Measurements from ENCODE around the gene BID. TPM values are rescaled to one million over a fixed set of nuclear protein-coding genes. Genes with fewer than 3 reads are reported as not detected.
"Not testable (repeated sequence)": the region's sequence is repeated elsewhere in the genome, so short reads cannot be mapped to it uniquely, and the experiment has no call there.

The BID gene
- total RNA-seq, 1 donor from 2014 or later: 36.4 TPM

DNA sequence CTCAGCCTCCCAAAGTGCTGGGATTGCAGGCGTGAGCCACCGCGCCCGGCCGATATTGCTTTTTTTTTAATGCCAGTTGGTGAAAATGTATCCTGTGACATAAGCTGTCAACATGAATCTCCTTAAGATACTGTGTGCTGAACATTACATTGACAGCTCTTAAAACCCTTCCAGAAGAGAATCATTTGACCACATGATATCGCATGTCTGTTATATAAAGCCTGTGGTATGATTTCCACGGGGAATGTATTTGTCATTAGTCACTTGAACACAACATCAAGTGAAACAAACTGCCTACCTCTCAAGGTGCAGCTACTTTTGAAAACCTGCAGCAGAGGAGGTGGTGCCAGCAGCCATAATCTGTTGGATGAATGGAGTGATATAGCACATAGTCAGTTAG is 68.7 kb downstream of the BID start:
- H3K9me3 Mint-ChIP-seq: no peaks in the 10 kb centered on the region
- peaks cover 6% of the 10 kb centered on the region for H3K4me1 Mint-ChIP-seq (ENCODE audit: unreplicated experiment)
- H3K4me3 Mint-ChIP-seq: no peak overlapping the region
- peak overlapping the region; percentile 36 for H3K27ac Mint-ChIP-seq
- H3K36me3 Mint-ChIP-seq: peaks cover 16% of the 10 kb centered on the region
- TF ChIP-seq, protein P1, sequence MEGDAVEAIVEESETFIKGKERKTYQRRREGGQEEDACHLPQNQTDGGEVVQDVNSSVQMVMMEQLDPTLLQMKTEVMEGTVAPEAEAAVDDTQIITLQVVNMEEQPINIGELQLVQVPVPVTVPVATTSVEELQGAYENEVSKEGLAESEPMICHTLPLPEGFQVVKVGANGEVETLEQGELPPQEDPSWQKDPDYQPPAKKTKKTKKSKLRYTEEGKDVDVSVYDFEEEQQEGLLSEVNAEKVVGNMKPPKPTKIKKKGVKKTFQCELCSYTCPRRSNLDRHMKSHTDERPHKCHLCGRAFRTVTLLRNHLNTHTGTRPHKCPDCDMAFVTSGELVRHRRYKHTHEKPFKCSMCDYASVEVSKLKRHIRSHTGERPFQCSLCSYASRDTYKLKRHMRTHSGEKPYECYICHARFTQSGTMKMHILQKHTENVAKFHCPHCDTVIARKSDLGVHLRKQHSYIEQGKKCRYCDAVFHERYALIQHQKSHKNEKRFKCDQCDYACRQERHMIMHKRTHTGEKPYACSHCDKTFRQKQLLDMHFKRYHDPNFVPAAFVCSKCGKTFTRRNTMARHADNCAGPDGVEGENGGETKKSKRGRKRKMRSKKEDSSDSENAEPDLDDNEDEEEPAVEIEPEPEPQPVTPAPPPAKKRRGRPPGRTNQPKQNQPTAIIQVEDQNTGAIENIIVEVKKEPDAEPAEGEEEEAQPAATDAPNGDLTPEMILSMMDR (conservative IDR thresholded peaks at IDR 0.05): no peak
- no peak for DNase-seq (ENCODE audit: extremely low spot score, unreplicated experiment)
- H3K27me3 Mint-ChIP-seq: no peaks in the 10 kb centered on the region

DNA sequence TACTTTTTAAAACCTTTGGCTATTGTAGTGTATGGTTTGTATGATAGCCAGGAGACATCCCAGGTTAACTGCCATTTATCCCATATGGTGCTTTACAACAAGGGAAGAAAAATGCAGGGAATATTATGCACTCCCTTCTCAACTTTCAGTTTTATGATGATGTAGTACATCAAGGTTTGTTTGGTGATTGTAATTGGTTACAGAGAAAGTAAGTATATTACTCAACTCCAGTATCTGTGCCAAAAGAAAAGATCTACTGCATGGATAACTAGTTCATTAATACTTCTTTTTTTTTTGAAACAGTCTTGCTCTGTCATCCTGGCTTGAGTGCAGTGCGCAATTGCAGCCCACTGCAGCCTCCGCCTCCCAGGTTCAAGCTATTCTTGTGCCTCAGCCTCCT is 70.5 kb downstream of the BID start:
- Mint-ChIP-seq H3K4me1 (ENCODE audit: unreplicated experiment) (peaks cover 6% of the 10 kb centered on the region), H3K27ac (no peak overlapping the region), H3K9me3 (no peaks in the 10 kb centered on the region)

DNA sequence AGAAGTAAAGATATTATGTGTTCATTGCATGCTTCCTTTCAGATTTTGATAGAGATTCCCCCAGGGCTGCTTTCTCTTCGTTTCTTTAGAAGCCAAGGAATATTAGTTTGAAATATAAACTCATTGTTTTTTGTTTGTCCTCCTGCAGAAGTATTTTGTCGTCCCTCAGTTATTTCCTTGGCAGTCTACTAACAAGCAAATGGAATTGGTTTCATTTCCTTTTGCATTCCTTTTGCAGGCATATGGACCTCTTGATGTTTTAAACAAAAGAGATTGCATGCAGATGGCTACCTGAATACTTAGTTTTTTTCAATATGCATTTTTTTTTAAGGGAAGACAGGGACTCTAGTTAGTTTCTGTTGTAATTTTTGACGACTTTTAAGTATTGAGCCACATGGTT is 73.5 kb downstream of the BID start:
- Mint-ChIP-seq H3K36me3 (peaks cover 10% of the 10 kb centered on the region), H3K4me1 (ENCODE audit: unreplicated experiment) (no peaks in the 10 kb centered on the region), H3K4me3 (no peak overlapping the region), H3K27ac (no peak overlapping the region), H3K27me3 (no peaks in the 10 kb centered on the region), H3K9me3 (no peaks in the 10 kb centered on the region)
- no peak for DNase-seq (ENCODE audit: extremely low spot score, unreplicated experiment)
- TF ChIP-seq, protein P1 (conservative IDR thresholded peaks at IDR 0.05): no peak

More for the DNA sequence above, 70.5 kb downstream of the BID start:
- TF ChIP-seq, protein P1 (conservative IDR thresholded peaks at IDR 0.05): no peak
- Mint-ChIP-seq H3K4me3 (no peak overlapping the region), H3K27me3 (no peaks in the 10 kb centered on the region), H3K36me3 (peaks cover 16% of the 10 kb centered on the region)
- DNase-seq (ENCODE audit: extremely low spot score, unreplicated experiment): no peak

DNA sequence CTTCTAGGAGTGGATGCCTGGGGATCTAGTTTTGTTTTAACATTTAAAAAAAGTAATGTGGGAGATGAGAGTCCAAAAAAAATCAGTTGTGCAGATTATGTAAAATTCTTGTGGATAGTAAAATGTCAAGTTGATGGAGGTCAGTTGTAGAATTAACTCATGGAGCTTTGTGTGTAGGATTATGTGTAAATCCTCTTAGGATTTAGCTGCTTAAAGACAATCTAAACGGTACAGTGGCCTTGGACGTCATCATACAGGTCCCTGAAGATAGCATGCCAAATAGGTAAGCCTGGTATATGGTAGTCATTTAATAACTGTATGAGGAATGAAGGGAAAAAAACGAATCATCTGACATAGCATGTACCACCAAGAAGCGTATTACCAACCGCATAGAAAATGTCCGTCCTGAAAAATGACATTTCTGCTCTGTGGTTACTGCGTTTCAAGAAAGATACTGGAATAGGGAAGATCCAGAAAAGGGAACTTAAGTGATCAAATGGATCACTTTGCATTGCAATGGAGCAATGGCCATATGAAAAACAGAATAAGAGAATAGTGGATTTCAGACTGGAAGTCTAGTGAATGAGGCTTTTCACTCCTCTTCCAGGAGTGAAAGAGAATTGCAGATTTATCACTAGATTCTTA is 74.5 kb downstream of the BID start:
- H3K9me3 Mint-ChIP-seq: no peaks in the 10 kb centered on the region
- peaks cover 10% of the 10 kb centered on the region for H3K36me3 Mint-ChIP-seq
- DNase-seq (ENCODE audit: extremely low spot score, unreplicated experiment): no peak
- H3K4me1 Mint-ChIP-seq (ENCODE audit: unreplicated experiment): no peaks in the 10 kb centered on the region
- H3K4me3 Mint-ChIP-seq: no peak overlapping the region
- H3K27me3 Mint-ChIP-seq: no peaks in the 10 kb centered on the region
- H3K27ac Mint-ChIP-seq: no peak overlapping the region
- TF ChIP-seq, protein P1 (conservative IDR thresholded peaks at IDR 0.05): no peak

DNA sequence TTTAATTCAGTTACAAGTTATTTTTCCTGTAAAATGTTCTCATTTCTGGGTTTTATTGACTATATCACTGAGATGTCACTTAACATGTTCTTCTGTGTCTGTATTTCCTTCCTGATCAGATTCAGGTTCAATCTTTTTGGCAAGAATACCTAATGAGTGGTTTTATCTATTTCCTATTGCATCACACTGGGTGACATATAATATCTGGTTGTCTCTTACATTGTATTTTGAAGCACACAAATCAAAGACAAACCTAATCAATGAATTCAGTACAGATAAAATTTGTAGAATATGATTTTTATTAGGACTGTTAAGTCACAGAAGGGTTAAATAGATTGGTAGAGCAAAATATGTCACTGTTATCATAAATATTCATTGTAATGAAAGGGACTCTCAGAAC is 75.3 kb downstream of the BID start:
- Mint-ChIP-seq H3K36me3 (peaks cover 9% of the 10 kb centered on the region), H3K27ac (no peak overlapping the region), H3K4me1 (ENCODE audit: unreplicated experiment) (no peaks in the 10 kb centered on the region), H3K4me3 (no peak overlapping the region), H3K27me3 (no peaks in the 10 kb centered on the region), H3K9me3 (no peaks in the 10 kb centered on the region)
- TF ChIP-seq, protein P1 (conservative IDR thresholded peaks at IDR 0.05): no peak
- no peak for DNase-seq (ENCODE audit: extremely low spot score, unreplicated experiment)

DNA sequence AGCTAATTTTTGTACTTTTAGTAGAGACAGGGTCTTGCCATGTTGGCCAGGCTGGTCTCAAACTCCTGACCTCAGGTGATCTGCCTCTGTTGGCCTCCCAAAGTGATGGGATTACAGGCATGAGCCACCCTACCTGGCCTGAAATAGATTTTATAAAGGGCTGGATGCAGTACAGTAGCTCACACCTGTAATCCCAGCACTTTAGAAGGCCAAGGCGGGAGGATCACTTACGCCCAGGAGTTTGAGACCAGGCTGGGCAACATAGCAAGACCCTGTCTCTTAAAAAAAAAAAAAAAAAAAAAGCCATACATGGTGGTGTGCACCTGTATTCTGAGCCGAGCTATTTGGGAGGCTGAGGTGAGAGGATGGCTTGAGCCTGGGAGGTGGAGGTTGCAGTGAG is 76.0 kb downstream of the BID start:
- not testable (repeated sequence) for DNase-seq (ENCODE audit: extremely low spot score, unreplicated experiment); H3K9me3 Mint-ChIP-seq; H3K36me3 Mint-ChIP-seq; H3K27me3 Mint-ChIP-seq; H3K4me1 Mint-ChIP-seq (ENCODE audit: unreplicated experiment); H3K27ac Mint-ChIP-seq; H3K4me3 Mint-ChIP-seq

DNA sequence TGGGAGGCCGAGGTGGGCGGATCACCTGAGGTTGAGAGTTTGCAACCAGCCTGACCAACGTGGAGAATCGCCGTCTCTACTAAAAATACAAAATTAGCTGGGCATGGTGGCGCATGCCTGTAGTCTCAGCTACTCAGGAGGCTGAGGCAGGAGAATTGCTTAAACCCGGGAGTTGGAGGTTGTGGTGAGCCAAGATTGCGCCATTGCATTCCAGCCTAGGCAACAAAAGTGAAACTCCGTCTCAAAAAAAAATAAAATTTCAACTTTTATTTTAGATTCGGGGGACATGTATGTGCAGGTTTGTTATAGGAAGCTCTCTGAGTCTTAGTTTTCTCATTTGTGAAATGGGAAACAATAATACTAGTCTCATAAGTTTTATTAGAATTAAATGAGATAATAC is 77.1 kb downstream of the BID start:
- H3K9me3 Mint-ChIP-seq; H3K27me3 Mint-ChIP-seq; H3K4me3 Mint-ChIP-seq; DNase-seq (ENCODE audit: extremely low spot score, unreplicated experiment); H3K4me1 Mint-ChIP-seq (ENCODE audit: unreplicated experiment); H3K36me3 Mint-ChIP-seq; H3K27ac Mint-ChIP-seq: not testable (repeated sequence)

Measured in type B pancreatic cell (in vitro differentiated cells).